ENCODE results near the gene EFNA3.

DNA sequence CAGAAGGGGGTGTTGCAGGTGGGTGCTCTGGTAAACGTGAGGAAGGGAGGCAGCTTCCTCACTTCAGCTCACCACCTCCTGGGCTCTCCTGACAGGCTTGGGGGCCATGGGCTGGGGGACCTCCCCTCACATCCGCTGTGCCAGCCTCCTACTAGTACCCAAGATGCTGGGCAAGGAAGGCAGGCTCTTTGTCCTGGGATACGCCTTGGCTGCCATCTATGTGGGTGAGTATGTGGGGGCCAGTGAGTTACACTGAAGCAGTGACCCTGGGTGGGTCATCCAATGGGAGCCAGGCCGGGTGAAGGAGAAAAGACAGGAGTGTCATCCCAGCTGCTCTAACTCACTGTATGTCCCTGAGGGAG, 39.3 kb upstream of the EFNA3 start:
- TF ChIP-seq EZH2phosphoT487 (IDR thresholded peaks at IDR 0.05; ENCODE audit: borderline replicate concordance) = no peak
- no peak for TF ChIP-seq EZH2 (IDR thresholded peaks at IDR 0.05)
- TF ChIP-seq EGR1 (IDR thresholded peaks at IDR 0.05; ENCODE audit: low read depth) = no peak

Data from HCT116 (cell line).